Stomach smooth muscle (tissue), 2 donors: ENCODE results near the gene TDP2.
A peak's percentile ranks its signal among the peaks of the same experiment; 100 is the strongest.

Experiments
- H3K27ac ChIP-seq: one replicate; pipeline ENCODE4 v1.7.0; 2013; ENCODE audit warnings: mild to moderate bottlenecking, low read length, inconsistent platforms
- H3K27me3 ChIP-seq, 2 donors: one replicate each; pipeline ENCODE4 v1.7.0; 2013; ENCODE audit warnings: low read length in 2 of 2; ENCODE audit not compliant: insufficient read depth in 2 of 2, control insufficient read depth in 1 of 2
- H3K36me3 ChIP-seq, 2 donors: one replicate each; pipeline ENCODE4 v1.7.0; 2013; ENCODE audit warnings: low read length in 2 of 2; ENCODE audit not compliant: control insufficient read depth in 2 of 2, insufficient read depth in 2 of 2
- H3K4me1 ChIP-seq: one replicate; pipeline ENCODE4 v1.7.0; 2013; ENCODE audit warnings: low read length; ENCODE audit not compliant: control insufficient read depth, insufficient read depth
- H3K4me3 ChIP-seq, 2 donors: one replicate each; pipeline ENCODE4 v1.7.0; 2013; ENCODE audit warnings: low read length in 2 of 2
- H3K9ac ChIP-seq, 2 donors: one replicate each; pipeline ENCODE4 v1.7.0; 2013; ENCODE audit warnings: low read length in 2 of 2, mild to moderate bottlenecking in 1 of 2
- H3K9me3 ChIP-seq, 2 donors: one replicate each; pipeline ENCODE4 v1.7.0; 2013; ENCODE audit warnings: low read length in 2 of 2; ENCODE audit not compliant: control insufficient read depth in 2 of 2
- donor health status: healthy.
- donor health status: Pancreatic carcinoma.

TDP2 gene

GRCh38 chr6:24692848-24693592 lies 26.3 kb upstream of the TDP2 start:
- Histone ChIP-seq H3K27ac (no peak overlapping the region), H3K36me3 (peaks cover 0 to 3% of the 10 kb centered on the region in 2 donors), H3K27me3 (no peaks in the 10 kb centered on the region), H3K4me3 (no peak overlapping the region), H3K9ac (peak overlapping the region in 1 of 2 donors; percentile 22), H3K4me1 (no peaks in the 10 kb centered on the region), H3K9me3 (no peaks in the 10 kb centered on the region)

GRCh38 chr6:24692415-24692814 lies 25.7 kb upstream of the TDP2 start:
- Histone ChIP-seq H3K27ac (no peak overlapping the region), H3K9me3 (no peaks in the 10 kb centered on the region), H3K4me1 (no peaks in the 10 kb centered on the region), H3K9ac (no peak overlapping the region), H3K4me3 (no peak overlapping the region), H3K27me3 (no peaks in the 10 kb centered on the region), H3K36me3 (no peaks in the 10 kb centered on the region)

GRCh38 chr6:24692003-24692402 lies 25.3 kb upstream of the TDP2 start:
- no peak overlapping the region for H3K9ac ChIP-seq
- no peaks in the 10 kb centered on the region for H3K36me3 ChIP-seq
- H3K4me1 ChIP-seq, result no peaks in the 10 kb centered on the region
- no peak overlapping the region for H3K27ac ChIP-seq
- H3K4me3 ChIP-seq, result no peak overlapping the region
- no peaks in the 10 kb centered on the region for H3K27me3 ChIP-seq
- no peaks in the 10 kb centered on the region for H3K9me3 ChIP-seq

GRCh38 chr6:24691550-24691949 lies 24.9 kb upstream of the TDP2 start:
- Histone ChIP-seq H3K27ac (no peak overlapping the region), H3K9ac (no peak overlapping the region), H3K9me3 (no peaks in the 10 kb centered on the region), H3K4me1 (no peaks in the 10 kb centered on the region), H3K36me3 (no peaks in the 10 kb centered on the region), H3K27me3 (no peaks in the 10 kb centered on the region), H3K4me3 (no peak overlapping the region)

- Histone ChIP-seq H3K4me3 (no peak overlapping the region), H3K9ac (no peak overlapping the region), H3K9me3 (no peaks in the 10 kb centered on the region), H3K27ac (no peak overlapping the region), H3K4me1 (no peaks in the 10 kb centered on the region), H3K27me3 (no peaks in the 10 kb centered on the region), H3K36me3 (no peaks in the 10 kb centered on the region)
Measured at GRCh38 chr6:24690593-24690992, 23.9 kb upstream of the TDP2 start.

GRCh38 chr6:24689964-24690363 lies 23.3 kb upstream of the TDP2 start:
- H3K36me3 ChIP-seq, result no peaks in the 10 kb centered on the region
- H3K9ac ChIP-seq, result no peak overlapping the region
- H3K4me1 ChIP-seq, result no peaks in the 10 kb centered on the region

GRCh38 chr6:24686946-24687345 lies 20.2 kb upstream of the TDP2 start:
- Histone ChIP-seq H3K4me1 (no peaks in the 10 kb centered on the region), H3K9ac (no peak overlapping the region), H3K4me3 (no peak overlapping the region), H3K36me3 (no peaks in the 10 kb centered on the region), H3K27me3 (no peaks in the 10 kb centered on the region), H3K27ac (no peak overlapping the region), H3K9me3 (no peaks in the 10 kb centered on the region)

More at GRCh38 chr6:24689964-24690363, 23.3 kb upstream of the TDP2 start:
- Histone ChIP-seq H3K9me3 (no peaks in the 10 kb centered on the region), H3K27me3 (no peaks in the 10 kb centered on the region), H3K27ac (no peak overlapping the region), H3K4me3 (no peak overlapping the region)

- no peak overlapping the region for H3K27ac ChIP-seq
- no peaks in the 10 kb centered on the region for H3K9me3 ChIP-seq
- no peak overlapping the region for H3K9ac ChIP-seq
- H3K4me3 ChIP-seq, result no peak overlapping the region
- H3K4me1 ChIP-seq, result no peaks in the 10 kb centered on the region
- H3K36me3 ChIP-seq, result no peaks in the 10 kb centered on the region
- H3K27me3 ChIP-seq, result no peaks in the 10 kb centered on the region
Measured at GRCh38 chr6:24686408-24686807, 19.7 kb upstream of the TDP2 start.

- H3K27ac ChIP-seq, result no peak overlapping the region
- no peaks in the 10 kb centered on the region for H3K4me1 ChIP-seq
- no peaks in the 10 kb centered on the region for H3K9me3 ChIP-seq
- H3K27me3 ChIP-seq, result no peaks in the 10 kb centered on the region
- no peaks in the 10 kb centered on the region for H3K36me3 ChIP-seq
- no peak overlapping the region for H3K9ac ChIP-seq
- H3K4me3 ChIP-seq, result no peak overlapping the region
Measured at GRCh38 chr6:24683297-24684296, 16.9 kb upstream of the TDP2 start.

GRCh38 chr6:24680582-24680981 lies 13.9 kb upstream of the TDP2 start:
- Histone ChIP-seq H3K27ac (no peak overlapping the region), H3K36me3 (no peaks in the 10 kb centered on the region), H3K4me1 (no peaks in the 10 kb centered on the region), H3K9me3 (no peaks in the 10 kb centered on the region), H3K9ac (no peak overlapping the region), H3K4me3 (no peak overlapping the region), H3K27me3 (no peaks in the 10 kb centered on the region)
